HG03095 (cell line): ENCODE measurements around the gene PDE2A.

ENCODE experiments used
- ATAC-seq: cut with Tn5 transposase; IDR thresholded peaks from one replicate; pipeline ENCODE4 v1.9.1; 2021; ENCODE audit warnings: moderate library complexity; ENCODE audit not compliant: unreplicated experiment

Gene PDE2A

DNA sequence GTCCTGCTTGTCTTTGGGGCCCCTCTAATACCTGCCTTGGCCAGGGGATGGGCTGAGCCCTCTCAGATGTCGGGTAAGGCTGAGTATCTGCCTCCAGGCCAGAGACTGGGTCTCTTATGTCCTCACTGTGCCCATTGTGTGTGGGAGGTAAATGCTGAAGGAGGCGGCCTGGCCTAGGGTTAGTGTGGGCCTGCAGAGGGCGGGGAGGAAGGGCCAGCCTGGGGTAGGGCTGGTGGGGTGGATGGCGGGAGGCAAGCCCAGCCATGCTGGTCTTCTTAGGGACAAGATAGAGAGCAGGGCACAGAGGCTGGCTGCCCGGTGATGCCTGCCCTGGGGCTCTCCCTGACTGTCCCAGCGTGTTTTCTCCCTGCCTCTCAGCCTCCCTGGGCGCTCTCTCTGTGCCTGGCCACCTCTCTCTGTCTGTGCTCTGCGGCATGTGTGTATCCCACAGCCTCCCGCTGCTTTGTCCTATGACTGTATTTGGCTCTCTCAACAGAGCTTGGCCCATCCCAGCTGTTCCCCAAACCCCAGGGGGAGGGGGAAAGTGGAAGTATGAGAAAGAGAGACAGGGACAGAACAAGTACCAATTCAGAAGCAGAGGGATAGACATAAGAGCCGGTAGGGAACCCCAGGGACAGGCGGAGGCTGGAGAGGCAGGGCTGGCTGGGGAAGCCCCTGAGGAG, 57.0 kb downstream of the PDE2A start:
- ATAC-seq: no peak

DNA sequence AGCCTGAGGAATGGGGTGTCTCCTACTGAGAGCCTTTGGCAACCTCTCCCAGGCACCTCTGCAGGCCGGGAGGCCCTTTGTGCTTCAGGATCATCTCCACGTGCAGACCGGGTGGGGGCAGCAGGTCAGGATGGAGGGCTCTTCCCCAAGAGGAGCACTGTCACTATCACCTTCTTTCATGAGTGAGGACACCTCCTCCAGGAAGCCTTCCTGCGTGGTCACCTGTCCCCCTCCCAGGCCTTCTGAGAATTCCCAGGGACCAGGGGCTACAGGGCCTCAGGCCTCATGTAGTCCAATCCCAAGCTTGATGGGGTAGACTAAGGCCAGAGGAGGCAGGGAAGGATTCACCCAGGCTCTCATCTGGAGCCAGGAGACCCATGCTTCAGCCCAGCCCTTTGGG, 57.6 kb downstream of the PDE2A start:
- ATAC-seq: no peak

DNA sequence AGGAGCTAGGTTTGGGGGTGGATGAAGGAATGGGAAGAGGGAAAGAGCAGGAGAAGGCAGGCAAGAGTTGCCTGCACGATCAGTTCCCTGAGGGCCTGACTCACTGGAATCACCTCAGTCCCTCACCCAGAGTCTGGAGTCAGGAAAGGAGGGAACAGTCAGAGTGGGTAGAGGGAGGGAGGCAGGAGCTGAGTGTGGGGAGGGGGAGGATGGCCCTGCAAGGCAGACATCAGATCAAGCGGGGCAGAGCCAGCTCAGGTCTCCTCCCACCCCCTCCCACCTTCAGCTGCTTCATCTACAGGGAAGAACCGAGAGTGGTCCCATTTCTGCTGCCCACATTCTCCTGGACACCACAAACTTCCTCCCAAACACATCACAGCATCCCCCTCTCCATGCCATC, 58.9 kb downstream of the PDE2A start:
- no peak for ATAC-seq

- ATAC-seq: no peak
Observed at GRCh38 chr11:72614381-72614780, 59.8 kb downstream of the PDE2A start.

GRCh38 chr11:72613977-72614376, 60.2 kb downstream of the PDE2A start:
- ATAC-seq: no peak

DNA sequence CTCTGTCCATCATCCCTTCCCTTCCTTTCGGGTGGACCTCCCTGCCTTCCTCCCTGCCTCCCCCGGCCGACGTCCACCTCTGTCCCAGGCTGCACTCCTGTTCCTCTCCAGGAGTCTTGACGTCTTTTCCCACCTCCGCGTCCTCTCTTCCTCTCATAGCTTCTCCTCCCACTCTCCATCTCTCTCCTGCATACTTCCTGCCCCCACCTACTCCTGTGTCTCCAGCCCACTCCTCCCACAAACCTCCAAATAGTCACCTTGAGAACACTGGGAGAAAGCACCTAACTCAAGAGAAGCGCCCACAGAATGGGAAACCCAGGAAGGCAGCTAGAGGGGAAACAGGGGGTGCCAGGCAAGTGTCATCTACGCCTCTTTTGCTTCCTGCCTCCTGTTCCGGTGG, 60.8 kb downstream of the PDE2A start:
- ATAC-seq: no peak

DNA sequence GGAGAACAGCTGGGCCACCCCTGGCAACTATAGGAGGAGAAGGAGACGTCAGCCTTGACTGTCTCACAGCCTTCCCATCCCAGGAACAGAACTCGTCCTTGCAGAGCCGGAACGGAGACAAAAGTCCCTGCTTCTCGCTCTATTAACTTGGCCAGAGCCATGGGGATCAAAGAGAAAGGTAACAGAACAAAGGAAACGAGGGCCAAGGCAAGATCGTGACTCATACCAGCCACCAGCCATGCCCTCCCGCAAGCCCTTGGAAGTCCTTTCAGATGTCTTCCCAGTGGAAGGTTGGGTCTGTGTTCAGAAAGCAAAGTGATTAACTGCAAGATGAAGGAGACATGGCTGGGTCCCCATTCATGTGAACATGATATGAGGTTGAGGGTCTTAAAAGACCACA, 64.7 kb downstream of the PDE2A start:
- no peak for ATAC-seq

- no peak for ATAC-seq
Observed at GRCh38 chr11:72609045-72609444, 65.2 kb downstream of the PDE2A start.

- ATAC-seq: no peak
Observed at GRCh38 chr11:72607496-72607895, 66.7 kb downstream of the PDE2A start.

GRCh38 chr11:72606748-72607468, 67.3 kb downstream of the PDE2A start:
- no peak for ATAC-seq

DNA sequence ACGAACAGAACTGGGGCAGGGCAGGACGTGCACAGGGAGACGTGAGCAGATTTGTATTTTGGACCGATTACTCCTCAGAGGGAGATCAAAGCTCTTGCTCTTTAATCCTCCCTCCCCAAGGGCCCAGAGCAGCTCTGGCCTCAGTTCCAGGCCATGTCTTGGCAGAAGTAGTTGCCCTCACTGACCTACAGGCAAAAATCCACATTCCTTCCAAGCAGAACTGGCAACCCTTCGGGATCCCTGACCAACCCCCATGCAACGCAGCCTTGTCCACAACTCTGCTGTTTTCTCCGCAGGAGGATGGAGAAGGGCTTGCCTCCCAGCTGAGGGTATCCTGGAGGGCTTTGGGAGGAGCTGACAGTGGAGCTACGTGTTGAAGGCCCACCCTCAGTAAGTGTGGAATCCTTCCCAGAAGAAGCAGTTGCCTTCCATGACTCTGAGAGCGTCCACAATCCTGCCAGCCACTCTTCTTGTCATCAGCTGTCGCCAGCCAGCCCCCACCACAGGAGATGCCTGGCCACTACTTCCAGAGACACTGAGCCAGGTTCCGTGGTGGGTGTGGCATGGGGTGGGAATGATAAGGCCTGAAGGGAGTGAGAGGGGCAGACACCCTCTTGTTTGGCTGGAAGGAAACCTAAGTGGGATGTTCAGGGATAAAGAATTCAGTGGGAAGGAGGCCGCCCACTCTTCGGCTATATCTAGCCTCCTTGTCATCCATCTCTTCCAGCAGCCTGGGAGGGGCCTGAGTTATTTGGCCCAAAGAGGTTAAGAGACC, 68.1 kb downstream of the PDE2A start:
- ATAC-seq: no peak

DNA sequence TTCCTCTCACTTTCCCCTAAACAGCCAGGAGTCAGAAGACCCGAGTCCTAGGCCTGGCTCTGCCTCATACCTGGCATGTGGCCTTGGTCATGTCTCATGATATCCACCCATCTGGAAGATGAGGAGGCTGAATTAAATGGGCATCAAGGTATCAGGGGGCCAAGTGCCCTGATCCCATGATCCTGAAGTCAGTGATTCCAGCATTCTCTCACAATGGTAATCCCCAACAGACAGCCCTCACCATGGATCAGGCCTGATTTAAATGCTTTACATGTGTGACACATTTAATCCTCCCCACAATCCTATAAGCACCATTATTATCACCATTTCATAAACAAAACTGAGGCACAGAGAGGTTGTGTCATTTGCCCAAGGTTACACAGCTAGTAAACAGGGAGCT, 70.0 kb downstream of the PDE2A start:
- ATAC-seq: no peak

DNA sequence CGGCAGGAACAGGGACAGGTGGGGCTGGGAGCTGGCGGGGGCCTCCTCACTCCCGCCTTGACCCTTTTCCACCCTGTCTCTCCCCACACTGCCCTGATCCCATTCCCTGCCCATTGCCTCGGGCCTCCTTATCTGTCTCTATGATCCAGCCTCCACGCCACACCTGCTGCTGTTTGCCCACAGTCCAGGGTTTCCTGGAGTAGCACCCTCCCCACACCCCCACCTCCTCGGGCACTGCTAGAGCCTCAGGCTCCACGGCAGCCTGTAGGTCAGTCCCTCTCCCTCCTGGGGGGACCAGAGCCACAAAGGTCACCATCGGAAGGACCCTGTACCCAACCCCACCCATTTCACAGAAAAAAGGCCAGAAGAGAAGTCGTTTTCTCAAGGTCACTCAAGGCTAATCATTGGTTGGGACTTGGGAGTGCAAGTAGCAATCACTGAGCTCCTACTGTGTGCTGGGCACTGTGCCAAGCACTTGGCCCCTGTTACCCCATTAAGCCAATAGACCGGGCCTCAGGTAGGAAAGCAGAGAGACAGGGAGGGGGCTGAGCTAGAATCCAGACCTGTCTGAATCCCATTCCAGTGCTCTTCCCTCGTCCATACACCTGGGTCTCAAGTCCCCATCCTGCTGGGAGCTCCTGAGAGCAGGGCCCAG, 71.8 kb downstream of the PDE2A start:
- no peak for ATAC-seq

DNA sequence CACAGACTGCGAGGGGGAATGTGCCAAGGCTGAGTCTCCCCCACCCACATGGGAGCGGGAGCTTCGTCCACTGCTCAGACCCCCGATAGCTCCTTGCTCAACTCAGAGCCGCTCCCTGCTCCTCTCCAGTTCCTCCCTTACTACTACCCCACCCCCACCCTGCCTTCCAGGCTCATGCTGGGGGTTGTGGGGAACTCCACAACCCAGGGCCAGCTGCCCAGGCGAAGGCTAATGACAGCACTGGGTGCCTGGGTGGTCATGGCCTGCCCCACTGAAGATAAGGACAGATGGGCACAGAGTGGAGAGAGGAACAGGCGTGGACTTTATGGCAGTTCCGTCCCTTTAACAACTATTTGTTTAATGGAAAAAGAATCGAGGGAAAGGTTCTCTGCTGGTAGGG, 73.7 kb downstream of the PDE2A start:
- ATAC-seq: no peak

DNA sequence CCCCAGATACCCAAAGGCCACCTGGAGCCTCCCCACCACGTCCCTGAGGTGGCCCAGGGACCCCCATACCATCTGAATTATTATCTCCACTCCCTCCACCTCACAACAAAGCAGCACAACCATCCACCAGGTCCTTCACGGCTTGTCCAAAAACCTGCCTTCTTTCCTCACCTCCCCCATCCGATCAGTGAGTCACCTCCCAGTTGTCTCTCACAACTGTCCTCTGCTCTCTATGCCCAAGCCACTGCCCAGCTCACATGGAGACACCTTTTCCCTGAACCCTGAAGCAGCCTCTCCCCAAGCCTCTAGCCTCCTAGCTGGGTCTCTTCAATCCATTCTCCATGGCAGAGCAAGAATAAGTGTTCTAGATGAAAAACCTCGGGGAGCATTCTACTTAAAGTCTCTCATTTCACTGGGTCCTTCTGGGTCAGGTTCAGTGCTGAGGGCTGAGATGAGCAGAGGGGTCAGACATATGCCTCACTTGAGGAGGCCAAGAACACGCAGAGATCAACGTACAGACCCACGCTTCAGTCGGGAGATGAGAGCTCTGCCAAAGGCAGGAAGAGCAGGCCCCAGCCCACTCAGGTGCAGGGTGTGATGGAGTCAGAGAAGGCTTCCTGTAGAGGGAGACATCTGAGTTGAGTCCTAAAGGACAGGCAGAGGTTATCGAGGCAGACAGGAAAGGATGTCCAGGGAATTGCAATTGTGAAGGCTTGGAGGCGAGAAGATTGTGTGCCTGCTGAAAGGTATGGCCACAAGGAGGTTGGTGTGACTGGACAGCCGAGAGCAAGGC, 74.7 kb downstream of the PDE2A start:
- no peak for ATAC-seq

DNA sequence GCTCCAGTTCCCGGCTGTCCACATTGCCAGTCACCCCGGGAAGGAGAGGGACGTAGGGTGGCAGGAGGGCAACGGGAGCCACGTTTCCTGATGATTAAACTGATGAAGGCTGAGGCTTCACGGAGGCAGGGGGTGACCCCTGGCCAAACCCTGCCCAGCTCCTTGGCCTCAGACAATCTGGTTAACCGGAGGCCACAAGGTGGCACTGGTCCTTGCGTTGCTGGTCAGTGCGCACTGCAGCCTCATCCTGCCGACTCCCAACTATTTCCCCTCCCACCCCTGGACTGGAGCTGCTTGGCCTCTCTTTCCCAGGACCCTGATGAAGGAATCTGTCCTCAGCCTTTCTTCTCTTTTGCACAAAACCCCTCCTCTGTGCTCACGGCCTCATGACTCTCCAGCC, 75.3 kb downstream of the PDE2A start:
- ATAC-seq: no peak

GRCh38 chr11:72598466-72598865, 75.8 kb downstream of the PDE2A start:
- ATAC-seq: no peak

GRCh38 chr11:72597721-72598120, 76.5 kb downstream of the PDE2A start:
- no peak for ATAC-seq

- ATAC-seq: no peak
Observed at GRCh38 chr11:72595292-72595684, 78.9 kb downstream of the PDE2A start.

DNA sequence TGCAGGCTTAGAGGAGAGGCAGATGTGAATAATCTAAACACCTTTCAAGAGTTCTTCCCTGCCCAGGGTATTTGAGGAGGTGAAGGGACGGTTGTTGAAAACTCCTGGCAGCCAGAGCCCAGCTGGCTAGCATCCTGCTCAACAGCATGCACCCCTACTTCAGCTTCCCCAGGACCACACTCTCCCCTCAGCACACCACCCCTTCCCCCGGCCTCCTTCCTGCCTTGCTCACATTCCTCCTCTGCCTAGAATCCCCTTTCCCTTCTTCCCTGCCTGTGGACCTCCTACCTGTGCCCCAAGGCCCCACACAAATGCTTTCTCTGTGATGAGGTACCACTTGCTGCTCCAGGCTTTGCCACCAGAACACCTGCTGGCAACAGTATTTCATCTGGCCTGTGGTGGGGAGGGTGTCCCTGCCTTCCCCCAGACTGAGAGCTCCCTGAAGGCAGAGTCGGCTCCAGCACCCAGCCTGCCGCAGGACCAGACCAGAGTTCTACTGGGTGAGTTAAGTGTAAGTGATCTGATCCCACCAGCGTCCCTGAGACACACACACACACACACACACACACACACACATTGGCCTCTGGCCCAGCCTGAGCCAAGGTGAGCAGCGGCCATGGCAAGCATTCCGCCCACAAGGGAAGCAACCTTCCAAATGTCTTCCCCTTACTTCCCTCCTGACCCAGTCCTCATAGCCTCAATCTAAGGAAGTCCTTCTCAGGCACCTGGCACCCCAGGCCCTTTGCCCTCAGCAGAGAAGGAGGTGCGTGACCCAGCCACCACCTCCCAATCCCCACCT, 79.5 kb downstream of the PDE2A start:
- ATAC-seq: no peak
